ENCODE data around the gene SLC26A6. TPM values are rescaled to one million over a fixed set of nuclear protein-coding genes. Genes with fewer than 3 reads are reported as not detected.

The SLC26A6 gene
- total and polyA plus RNA-seq, 2 donors from 2014 or later: 15.4 to 20.6 TPM

DNA sequence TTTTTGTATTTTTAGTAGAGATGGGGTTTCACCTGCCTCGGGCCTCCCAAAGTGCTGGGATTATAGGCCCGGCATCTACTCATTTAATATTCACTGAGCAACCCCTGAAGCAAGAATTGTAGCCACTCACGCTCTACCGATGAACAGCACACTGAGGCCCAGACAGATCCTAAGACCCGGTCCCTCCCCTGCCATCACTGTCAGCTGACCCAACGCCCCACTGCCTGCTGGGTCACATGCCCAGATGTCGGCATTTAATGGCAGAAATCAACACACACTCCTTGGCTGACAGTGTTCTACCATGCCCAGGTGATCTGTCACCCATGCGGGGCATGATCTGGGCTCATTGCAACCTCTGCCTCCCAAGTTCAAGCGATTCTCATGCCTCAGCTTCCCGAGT is 10.5 kb downstream of the SLC26A6 start:
- Histone ChIP-seq H3K4me3 (ENCODE audit: low read length in 3 of 3) (no peak overlapping the region), H3K4me1 (ENCODE audit: control insufficient read depth in 2 of 3, insufficient read depth in 2 of 3, low read depth in 1 of 3, low read length in 3 of 3) (no peaks in the 10 kb centered on the region), H3K9ac (ENCODE audit: low read length in 3 of 3) (no peak overlapping the region), H3K9me3 (ENCODE audit: control insufficient read depth in 2 of 3, insufficient read depth in 1 of 3, low read length in 3 of 3) (no peaks in the 10 kb centered on the region), H3K36me3 (ENCODE audit: control insufficient read depth in 2 of 3, insufficient read depth in 3 of 3, low read length in 3 of 3) (peaks cover 0 to 17% (median 10%) of the 10 kb centered on the region in 3 donors), H3K27ac (ENCODE audit: low read depth in 2 of 2, low read length in 2 of 2) (no peak overlapping the region), H3K27me3 (ENCODE audit: control insufficient read depth, insufficient read depth, low read length) (no peaks in the 10 kb centered on the region)
- DNase-seq (no peak), FAIRE-seq (no peak)
- TF ChIP-seq, protein P1, sequence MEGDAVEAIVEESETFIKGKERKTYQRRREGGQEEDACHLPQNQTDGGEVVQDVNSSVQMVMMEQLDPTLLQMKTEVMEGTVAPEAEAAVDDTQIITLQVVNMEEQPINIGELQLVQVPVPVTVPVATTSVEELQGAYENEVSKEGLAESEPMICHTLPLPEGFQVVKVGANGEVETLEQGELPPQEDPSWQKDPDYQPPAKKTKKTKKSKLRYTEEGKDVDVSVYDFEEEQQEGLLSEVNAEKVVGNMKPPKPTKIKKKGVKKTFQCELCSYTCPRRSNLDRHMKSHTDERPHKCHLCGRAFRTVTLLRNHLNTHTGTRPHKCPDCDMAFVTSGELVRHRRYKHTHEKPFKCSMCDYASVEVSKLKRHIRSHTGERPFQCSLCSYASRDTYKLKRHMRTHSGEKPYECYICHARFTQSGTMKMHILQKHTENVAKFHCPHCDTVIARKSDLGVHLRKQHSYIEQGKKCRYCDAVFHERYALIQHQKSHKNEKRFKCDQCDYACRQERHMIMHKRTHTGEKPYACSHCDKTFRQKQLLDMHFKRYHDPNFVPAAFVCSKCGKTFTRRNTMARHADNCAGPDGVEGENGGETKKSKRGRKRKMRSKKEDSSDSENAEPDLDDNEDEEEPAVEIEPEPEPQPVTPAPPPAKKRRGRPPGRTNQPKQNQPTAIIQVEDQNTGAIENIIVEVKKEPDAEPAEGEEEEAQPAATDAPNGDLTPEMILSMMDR (IDR thresholded peaks at IDR 0.05; ENCODE audit: borderline replicate concordance, extremely low read depth, insufficient read depth): no peak
- intact Hi-C loops (cut with DNase I): no loop called here

DNA sequence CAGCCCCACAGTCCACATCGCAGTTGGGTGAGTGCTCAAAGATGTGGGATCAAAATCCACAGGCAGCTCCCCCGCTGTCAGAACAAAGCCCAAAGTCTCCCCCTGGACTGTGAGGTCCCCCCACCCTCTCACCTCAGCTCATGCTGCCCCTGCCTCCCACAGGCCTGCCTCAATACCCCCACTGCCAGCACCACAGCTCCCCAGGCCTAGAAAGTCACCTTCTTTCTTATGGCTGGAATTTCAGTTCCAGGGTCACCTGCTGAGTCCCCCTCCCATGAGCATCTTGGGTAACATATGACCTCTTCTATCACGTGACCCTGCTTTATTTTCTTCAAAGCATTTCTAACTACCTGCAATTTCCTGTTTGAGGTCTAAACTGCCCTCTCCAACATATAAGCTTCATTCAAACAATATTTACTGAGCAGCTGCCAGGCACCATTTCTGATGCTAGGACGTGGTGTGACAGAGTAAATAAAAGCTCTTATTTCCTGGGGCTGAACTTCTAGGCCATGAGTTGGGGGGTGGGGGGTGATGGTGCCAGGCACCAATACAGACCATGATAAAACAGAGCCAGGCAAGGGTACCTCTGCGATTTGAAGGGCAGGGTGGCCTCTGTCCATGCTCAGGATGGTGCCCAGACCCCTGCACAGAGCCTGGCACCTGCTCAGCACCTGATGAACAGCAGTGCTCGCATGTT is 11.3 kb downstream of the SLC26A6 start:
- FAIRE-seq: no peak
- no peak overlapping the region for H3K9ac ChIP-seq (ENCODE audit: low read length in 3 of 3)

DNA sequence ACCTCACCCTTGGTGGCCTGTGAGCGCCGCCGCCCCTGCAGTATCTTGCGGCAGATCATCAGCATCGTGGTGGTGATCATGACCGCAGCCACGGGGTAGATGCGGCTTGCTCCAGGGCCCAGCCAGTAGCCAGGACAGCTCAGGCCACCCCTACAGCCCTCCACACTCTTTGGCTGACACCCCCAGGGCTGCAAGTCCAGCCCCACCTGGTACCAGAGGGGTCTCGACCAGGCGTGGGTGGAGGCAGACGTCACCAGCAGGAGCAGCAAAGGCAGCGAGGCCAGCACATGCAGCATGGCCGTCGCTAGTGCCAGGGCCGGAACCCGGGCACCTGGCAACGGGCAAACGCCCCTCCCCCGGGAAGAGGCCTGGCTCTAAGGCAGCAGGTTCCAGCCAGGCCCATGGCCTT is 13.8 kb downstream of the SLC26A6 start, which contains the start of gene TMEM89:
Gene TMEM89 (minus strand): TSS at position 309 of the 409 bp plus-strand sequence. CDS start 13 bp downstream, at position 296.
- H3K27me3 ChIP-seq (ENCODE audit: control insufficient read depth, insufficient read depth, low read length): no peaks in the 10 kb centered on the region
- H3K4me3 ChIP-seq (ENCODE audit: low read length in 3 of 3): no peak within 1 kb of the TSS
- H3K4me1 ChIP-seq (ENCODE audit: control insufficient read depth in 2 of 3, insufficient read depth in 2 of 3, low read depth in 1 of 3, low read length in 3 of 3): no peaks in the 10 kb centered on the region
- intact Hi-C loops (cut with DNase I): no loop called here
- H3K36me3 ChIP-seq (ENCODE audit: control insufficient read depth in 2 of 3, insufficient read depth in 3 of 3, low read length in 3 of 3): peaks cover 0 to 2% (median 0%) of the 10 kb centered on the region in 3 donors
- peaks cover 0 to 8% (median 1%) of the 10 kb centered on the region in 3 donors for H3K9me3 ChIP-seq (ENCODE audit: control insufficient read depth in 2 of 3, insufficient read depth in 1 of 3, low read length in 3 of 3)
- TF ChIP-seq, protein P1 (IDR thresholded peaks at IDR 0.05; ENCODE audit: borderline replicate concordance, extremely low read depth, insufficient read depth): no peak
- H3K9ac ChIP-seq (ENCODE audit: low read length in 3 of 3): no peak within 1 kb of the TSS
- DNase-seq: no peak
- no peak within 1 kb of the TSS for H3K27ac ChIP-seq (ENCODE audit: low read depth in 2 of 2, low read length in 2 of 2)
- no peak for FAIRE-seq

More for the DNA sequence above, 11.3 kb downstream of the SLC26A6 start:
- Histone ChIP-seq H3K27me3 (ENCODE audit: control insufficient read depth, insufficient read depth, low read length) (no peaks in the 10 kb centered on the region), H3K27ac (ENCODE audit: low read depth in 2 of 2, low read length in 2 of 2) (no peak overlapping the region), H3K9me3 (ENCODE audit: control insufficient read depth in 2 of 3, insufficient read depth in 1 of 3, low read length in 3 of 3) (no peaks in the 10 kb centered on the region), H3K4me3 (ENCODE audit: low read length in 3 of 3) (no peak overlapping the region), H3K36me3 (ENCODE audit: control insufficient read depth in 2 of 3, insufficient read depth in 3 of 3, low read length in 3 of 3) (peaks cover 0 to 12% (median 7%) of the 10 kb centered on the region in 3 donors), H3K4me1 (ENCODE audit: control insufficient read depth in 2 of 3, insufficient read depth in 2 of 3, low read depth in 1 of 3, low read length in 3 of 3) (no peaks in the 10 kb centered on the region)
- TF ChIP-seq, protein P1 (IDR thresholded peaks at IDR 0.05; ENCODE audit: borderline replicate concordance, extremely low read depth, insufficient read depth): no peak
- intact Hi-C loops (cut with DNase I): no loop called here
- peak in 1 of 5 donors; percentile 43 for DNase-seq

Measured in kidney (tissue), 14 donors.